ENCODE results near the gene FHOD3.

FHOD3 gene

DNA sequence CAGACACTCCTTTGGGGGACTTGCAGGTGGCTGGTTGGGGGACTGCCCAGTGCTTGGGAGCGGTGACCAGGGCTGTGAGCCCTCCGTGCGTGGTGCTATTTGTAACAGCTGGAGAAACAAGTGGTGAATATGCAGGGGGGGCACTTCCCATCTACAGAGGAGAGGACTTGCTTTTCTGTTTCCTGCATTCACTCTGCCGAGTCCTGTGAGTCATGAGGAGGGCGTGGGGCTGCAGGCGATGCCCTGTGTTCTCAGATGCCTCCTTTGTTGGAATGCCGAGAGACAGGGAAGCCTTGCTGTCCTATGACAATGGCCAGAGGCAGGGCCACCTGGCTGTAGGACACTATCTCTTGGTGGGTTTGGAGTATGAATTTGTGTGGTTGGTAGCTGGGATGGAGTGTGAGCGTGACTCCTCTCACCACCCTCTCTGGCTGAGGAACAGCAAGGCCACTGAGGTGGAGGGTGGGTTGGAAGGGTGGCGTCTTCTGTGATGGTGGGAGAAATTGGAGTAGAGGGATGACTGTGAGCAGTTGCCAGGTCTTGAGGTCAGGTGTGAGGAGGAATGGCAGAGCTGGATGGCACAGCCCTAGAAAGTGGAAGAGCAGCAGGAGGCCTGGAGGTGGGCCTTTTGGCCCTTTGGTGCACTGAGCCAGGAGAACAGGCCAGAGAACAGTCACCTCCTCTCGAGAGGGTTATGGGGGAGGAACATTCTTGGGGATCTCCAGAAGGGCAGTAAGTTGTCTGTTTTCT is 24.3 kb downstream of the FHOD3 start:
- TF ChIP-seq POLR2A (IDR thresholded peaks at IDR 0.05; ENCODE audit: extremely low read depth, insufficient read length), result no peak
- TF ChIP-seq, protein P1, sequence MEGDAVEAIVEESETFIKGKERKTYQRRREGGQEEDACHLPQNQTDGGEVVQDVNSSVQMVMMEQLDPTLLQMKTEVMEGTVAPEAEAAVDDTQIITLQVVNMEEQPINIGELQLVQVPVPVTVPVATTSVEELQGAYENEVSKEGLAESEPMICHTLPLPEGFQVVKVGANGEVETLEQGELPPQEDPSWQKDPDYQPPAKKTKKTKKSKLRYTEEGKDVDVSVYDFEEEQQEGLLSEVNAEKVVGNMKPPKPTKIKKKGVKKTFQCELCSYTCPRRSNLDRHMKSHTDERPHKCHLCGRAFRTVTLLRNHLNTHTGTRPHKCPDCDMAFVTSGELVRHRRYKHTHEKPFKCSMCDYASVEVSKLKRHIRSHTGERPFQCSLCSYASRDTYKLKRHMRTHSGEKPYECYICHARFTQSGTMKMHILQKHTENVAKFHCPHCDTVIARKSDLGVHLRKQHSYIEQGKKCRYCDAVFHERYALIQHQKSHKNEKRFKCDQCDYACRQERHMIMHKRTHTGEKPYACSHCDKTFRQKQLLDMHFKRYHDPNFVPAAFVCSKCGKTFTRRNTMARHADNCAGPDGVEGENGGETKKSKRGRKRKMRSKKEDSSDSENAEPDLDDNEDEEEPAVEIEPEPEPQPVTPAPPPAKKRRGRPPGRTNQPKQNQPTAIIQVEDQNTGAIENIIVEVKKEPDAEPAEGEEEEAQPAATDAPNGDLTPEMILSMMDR (IDR thresholded peaks at IDR 0.05; ENCODE audit: low read depth, low read length), result no peak
- TF ChIP-seq MYC (IDR thresholded peaks at IDR 0.05; ENCODE audit: low read depth, low read length), result no peak
- TF ChIP-seq, protein P2, sequence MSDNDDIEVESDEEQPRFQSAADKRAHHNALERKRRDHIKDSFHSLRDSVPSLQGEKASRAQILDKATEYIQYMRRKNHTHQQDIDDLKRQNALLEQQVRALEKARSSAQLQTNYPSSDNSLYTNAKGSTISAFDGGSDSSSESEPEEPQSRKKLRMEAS (IDR thresholded peaks at IDR 0.05; ENCODE audit: low read depth, low read length), result no peak
- no peak for DNase-seq (ENCODE audit: low read depth)
- H3K4me3 ChIP-seq (ENCODE audit: low read depth, low read length), result no peak overlapping the region

DNA sequence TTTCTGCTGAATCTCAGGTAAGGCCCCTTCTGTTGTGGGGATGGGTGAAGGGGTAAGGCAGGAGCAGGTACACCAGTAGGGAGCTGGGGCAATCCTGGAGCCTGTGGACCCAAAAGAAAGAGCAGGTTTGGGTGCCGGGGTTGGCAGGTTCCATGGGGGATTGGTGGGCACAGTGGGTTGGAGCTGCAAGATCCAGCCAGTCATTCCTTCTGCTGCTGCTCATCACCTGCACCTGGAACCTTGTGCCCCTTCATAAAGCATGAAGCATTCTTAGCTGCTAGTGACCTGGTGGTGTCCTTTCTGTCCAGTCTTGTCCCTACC is 24.9 kb downstream of the FHOD3 start:
- DNase-seq (ENCODE audit: low read depth), result no peak
- no peak for TF ChIP-seq POLR2A (IDR thresholded peaks at IDR 0.05; ENCODE audit: extremely low read depth, insufficient read length)
- no peak for TF ChIP-seq MYC (IDR thresholded peaks at IDR 0.05; ENCODE audit: low read depth, low read length)
- TF ChIP-seq, protein P1 (IDR thresholded peaks at IDR 0.05; ENCODE audit: low read depth, low read length), result no peak
- TF ChIP-seq, protein P2 (IDR thresholded peaks at IDR 0.05; ENCODE audit: low read depth, low read length), result no peak
- no peak overlapping the region for H3K4me3 ChIP-seq (ENCODE audit: low read depth, low read length)

DNA sequence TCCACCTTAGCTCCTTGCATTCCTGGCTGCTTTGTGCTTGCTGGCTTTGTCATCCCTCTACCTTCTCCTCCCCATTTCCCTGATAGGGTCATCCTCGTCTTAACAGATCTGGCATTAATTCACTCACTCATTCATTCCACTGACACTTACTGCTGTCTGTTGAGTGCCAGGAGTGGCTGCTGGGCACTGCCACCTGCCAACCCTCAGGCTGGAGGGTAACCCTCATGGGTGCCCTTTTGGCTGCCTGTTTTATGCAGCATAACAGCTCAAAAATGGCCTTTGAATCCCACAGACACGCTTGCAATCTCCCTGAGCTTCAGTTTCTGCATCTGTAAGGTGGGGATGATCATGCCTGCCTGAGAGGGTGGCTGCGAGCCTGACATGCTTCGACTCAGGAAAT is 25.2 kb downstream of the FHOD3 start:
- DNase-seq (ENCODE audit: low read depth), result no peak
- H3K4me3 ChIP-seq (ENCODE audit: low read depth, low read length), result no peak overlapping the region
- TF ChIP-seq POLR2A (IDR thresholded peaks at IDR 0.05; ENCODE audit: extremely low read depth, insufficient read length) (no peak), MYC (IDR thresholded peaks at IDR 0.05; ENCODE audit: low read depth, low read length) (no peak)
- TF ChIP-seq, protein P1 (IDR thresholded peaks at IDR 0.05; ENCODE audit: low read depth, low read length), result no peak
- TF ChIP-seq, protein P2 (IDR thresholded peaks at IDR 0.05; ENCODE audit: low read depth, low read length), result no peak

DNA sequence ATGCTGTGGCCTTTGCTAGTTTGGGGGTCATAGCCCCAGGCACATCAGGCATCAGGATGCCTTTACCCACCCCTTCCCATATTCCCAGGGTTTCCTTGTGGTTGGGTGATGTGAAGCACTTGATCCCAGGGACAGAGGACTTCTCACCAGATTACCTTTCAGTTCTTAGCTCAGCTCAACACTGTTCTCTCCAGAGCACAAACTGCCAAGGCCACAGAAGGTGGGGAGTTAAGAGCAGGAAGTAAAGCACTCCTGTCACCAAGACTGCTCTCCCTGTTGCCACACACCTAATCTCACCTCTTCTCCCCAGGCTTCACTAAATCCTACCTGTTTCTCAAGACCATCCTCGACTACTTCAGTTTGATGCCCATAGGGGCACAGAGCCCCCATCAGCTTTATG is 25.9 kb downstream of the FHOD3 start:
- no peak for DNase-seq (ENCODE audit: low read depth)
- H3K4me3 ChIP-seq (ENCODE audit: low read depth, low read length), result no peak overlapping the region
- TF ChIP-seq, protein P2 (IDR thresholded peaks at IDR 0.05; ENCODE audit: low read depth, low read length), result no peak
- TF ChIP-seq MYC (IDR thresholded peaks at IDR 0.05; ENCODE audit: low read depth, low read length), result no peak
- no peak for TF ChIP-seq POLR2A (IDR thresholded peaks at IDR 0.05; ENCODE audit: extremely low read depth, insufficient read length)
- TF ChIP-seq, protein P1 (IDR thresholded peaks at IDR 0.05; ENCODE audit: low read depth, low read length), result no peak

DNA sequence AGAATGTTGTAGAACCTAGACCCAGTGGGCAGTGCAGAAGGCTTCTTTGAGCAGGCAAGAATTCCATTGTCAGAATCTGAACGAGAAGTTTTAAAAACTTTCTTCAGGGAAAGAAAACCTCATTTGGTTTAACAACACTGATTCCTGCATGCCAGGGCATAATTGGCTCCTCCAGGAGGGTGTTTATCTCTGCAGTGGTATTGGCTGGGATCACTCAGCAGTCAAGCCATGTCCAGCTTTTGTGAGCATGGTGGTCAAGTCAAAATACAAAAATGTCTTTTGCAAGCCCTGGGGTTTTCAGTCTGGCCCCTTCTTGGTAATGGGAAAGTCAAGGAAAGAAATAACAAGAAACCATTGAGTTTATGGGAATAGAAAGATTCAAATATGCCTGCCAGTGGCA is 28.3 kb downstream of the FHOD3 start:
- DNase-seq (ENCODE audit: low read depth), result no peak
- TF ChIP-seq, protein P1 (IDR thresholded peaks at IDR 0.05; ENCODE audit: low read depth, low read length), result no peak
- TF ChIP-seq, protein P2 (IDR thresholded peaks at IDR 0.05; ENCODE audit: low read depth, low read length), result no peak
- no peak for TF ChIP-seq MYC (IDR thresholded peaks at IDR 0.05; ENCODE audit: low read depth, low read length)
- TF ChIP-seq POLR2A (IDR thresholded peaks at IDR 0.05; ENCODE audit: extremely low read depth, insufficient read length), result no peak
- H3K4me3 ChIP-seq (ENCODE audit: low read depth, low read length), result no peak overlapping the region
